Parathyroid adenoma (tissue), 2 donors: ENCODE results near the gene DLG1.

Experiments used
- H2AFZ ChIP-seq: fragments of 300-600 bp; sonication (generic); one replicate; pipeline ENCODE4 v1.7.0; 2017; ENCODE audit warnings: antibody characterized with exemption, mild to moderate bottlenecking
- H3K27ac ChIP-seq: fragments of 300-600 bp; sonication (generic); one replicate; pipeline ENCODE4 v1.7.0; 2017
- H3K27me3 ChIP-seq: fragments of 300-600 bp; sonication (generic); one replicate; pipeline ENCODE4 v1.7.0; 2017; ENCODE audit warnings: low read length; ENCODE audit not compliant: control insufficient read depth, insufficient read depth
- H3K36me3 ChIP-seq: fragments of 300-600 bp; sonication (generic); one replicate; pipeline ENCODE4 v1.7.0; 2017; ENCODE audit warnings: low read length; ENCODE audit not compliant: control insufficient read depth, insufficient read depth
- H3K4me1 ChIP-seq: fragments of 300-600 bp; sonication (generic); one replicate; pipeline ENCODE4 v1.7.0; 2017; ENCODE audit warnings: control low read depth
- H3K4me2 ChIP-seq: fragments of 300-600 bp; sonication (generic); one replicate; pipeline ENCODE4 v1.7.0; 2017; ENCODE audit warnings: low read length
- H3K4me3 ChIP-seq: fragments of 300-600 bp; sonication (generic); one replicate; pipeline ENCODE4 v1.7.0; 2017; ENCODE audit warnings: low read depth, low read length
- H3K79me2 ChIP-seq: fragments of 300-600 bp; sonication (generic); one replicate; pipeline ENCODE4 v1.7.0; 2017; ENCODE audit warnings: control low read depth
- H3K9ac ChIP-seq: fragments of 300-600 bp; sonication (generic); one replicate; pipeline ENCODE4 v1.7.0; 2017; ENCODE audit warnings: mild to moderate bottlenecking
- H3K9me3 ChIP-seq: fragments of 300-600 bp; sonication (generic); one replicate; pipeline ENCODE4 v1.7.0; 2017; ENCODE audit warnings: low read length; ENCODE audit not compliant: control insufficient read depth
- TF ChIP-seq, protein P1 (sequence below): fragments of 300-600 bp; sonication (generic); IDR thresholded peaks from one replicate; pipeline ENCODE4 v1.7.0; 2017; ENCODE audit warnings: antibody characterized with exemption, mild to moderate bottlenecking
- donor health status: primary hyperparathyroidism.

Gene DLG1

DNA sequence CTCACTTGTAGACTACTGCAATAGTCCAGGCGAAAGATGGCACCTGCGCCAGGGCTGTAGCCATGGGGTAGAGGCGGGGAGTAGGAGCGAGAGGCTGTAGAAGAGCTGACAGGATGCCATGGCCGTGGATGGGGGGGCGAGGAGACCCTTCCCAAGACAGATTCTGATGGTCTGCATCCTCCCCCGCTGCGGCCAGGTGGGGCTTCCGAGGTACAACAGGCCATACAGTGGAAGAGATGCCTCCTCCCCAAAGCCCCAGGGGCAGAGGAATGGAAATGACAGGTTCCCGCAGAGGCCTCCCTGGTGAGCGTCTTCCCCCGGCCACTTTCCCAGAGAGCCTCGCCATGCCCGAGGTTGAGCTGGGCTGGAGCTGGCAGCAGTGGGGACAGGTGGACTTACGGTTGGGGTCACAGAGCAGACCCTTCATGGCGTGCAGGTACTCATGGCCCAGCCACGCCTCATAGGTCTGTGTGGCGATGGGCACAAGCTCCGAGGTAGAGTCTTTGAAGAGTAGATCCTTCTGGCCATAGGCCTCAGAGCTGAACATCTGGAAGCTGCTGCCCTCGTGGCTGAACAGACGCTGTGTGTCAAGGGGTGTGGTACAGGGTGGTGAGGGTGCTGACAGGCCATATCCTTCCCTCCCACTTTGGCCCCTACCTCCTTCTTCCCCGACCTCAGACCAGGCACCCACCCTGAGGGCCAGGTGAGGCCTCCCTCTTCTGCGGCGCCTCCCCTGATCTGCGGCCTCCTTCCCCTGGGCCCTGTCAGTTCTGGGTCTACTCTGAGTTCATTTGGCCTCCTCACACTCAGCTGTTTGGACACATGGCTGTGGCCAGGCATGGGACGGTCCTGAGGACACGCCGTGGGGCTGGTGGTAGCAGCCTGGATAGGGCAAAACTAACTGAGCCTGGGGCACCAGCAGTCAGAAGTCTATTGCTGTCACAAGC lies 282.3 kb downstream of the DLG1 start:
- H3K4me2 ChIP-seq: no peak overlapping the region
- no peaks in the 10 kb centered on the region for H3K4me1 ChIP-seq
- H3K27me3 ChIP-seq: no peaks in the 10 kb centered on the region
- no peak overlapping the region for H3K27ac ChIP-seq
- H3K36me3 ChIP-seq: no peaks in the 10 kb centered on the region
- no peak overlapping the region for H2AFZ ChIP-seq
- H3K4me3 ChIP-seq: no peak overlapping the region
- H3K9me3 ChIP-seq: no peaks in the 10 kb centered on the region
- H3K79me2 ChIP-seq: no peaks in the 10 kb centered on the region
- TF ChIP-seq, protein P1, sequence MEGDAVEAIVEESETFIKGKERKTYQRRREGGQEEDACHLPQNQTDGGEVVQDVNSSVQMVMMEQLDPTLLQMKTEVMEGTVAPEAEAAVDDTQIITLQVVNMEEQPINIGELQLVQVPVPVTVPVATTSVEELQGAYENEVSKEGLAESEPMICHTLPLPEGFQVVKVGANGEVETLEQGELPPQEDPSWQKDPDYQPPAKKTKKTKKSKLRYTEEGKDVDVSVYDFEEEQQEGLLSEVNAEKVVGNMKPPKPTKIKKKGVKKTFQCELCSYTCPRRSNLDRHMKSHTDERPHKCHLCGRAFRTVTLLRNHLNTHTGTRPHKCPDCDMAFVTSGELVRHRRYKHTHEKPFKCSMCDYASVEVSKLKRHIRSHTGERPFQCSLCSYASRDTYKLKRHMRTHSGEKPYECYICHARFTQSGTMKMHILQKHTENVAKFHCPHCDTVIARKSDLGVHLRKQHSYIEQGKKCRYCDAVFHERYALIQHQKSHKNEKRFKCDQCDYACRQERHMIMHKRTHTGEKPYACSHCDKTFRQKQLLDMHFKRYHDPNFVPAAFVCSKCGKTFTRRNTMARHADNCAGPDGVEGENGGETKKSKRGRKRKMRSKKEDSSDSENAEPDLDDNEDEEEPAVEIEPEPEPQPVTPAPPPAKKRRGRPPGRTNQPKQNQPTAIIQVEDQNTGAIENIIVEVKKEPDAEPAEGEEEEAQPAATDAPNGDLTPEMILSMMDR: no peak
- no peak overlapping the region for H3K9ac ChIP-seq

DNA sequence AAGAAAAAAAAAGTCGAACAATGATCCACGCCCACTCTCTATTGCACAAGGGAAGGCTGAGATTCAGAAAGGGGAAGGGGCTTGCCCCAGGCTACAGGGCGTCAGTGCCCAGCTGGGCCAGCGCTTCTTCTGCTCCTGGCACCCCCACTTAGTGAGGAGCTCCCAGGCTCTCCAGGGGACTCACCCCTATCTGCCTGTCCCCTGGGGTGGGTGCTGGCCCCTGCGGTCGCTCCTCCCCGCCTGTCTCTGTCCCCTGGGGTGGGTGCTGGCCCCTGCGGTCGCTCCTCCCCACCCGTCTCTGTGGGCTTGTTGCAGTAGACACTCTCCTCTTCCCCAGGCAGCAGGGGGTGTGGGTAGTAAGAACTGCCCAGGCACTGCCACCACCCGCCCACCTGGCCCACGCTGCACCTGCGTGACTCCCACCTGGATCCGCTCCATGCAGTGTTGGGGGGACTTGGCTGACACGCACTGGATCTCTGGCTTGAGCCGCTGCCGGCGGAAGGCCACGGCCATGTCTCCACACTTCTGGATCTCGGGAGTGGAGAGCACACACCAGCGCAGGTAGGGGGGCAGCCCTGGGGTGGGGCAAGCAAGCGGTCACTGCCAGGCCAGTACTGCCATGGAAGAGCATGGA lies 283.4 kb downstream of the DLG1 start:
- no peaks in the 10 kb centered on the region for H3K79me2 ChIP-seq
- H3K4me1 ChIP-seq: no peaks in the 10 kb centered on the region
- no peaks in the 10 kb centered on the region for H3K27me3 ChIP-seq
- no peak overlapping the region for H3K27ac ChIP-seq
- H3K9me3 ChIP-seq: no peaks in the 10 kb centered on the region
- TF ChIP-seq, protein P1: no peak
- H3K4me3 ChIP-seq: no peak overlapping the region
- H2AFZ ChIP-seq: no peak overlapping the region
- H3K9ac ChIP-seq: no peak overlapping the region
- no peak overlapping the region for H3K4me2 ChIP-seq
- H3K36me3 ChIP-seq: no peaks in the 10 kb centered on the region

DNA sequence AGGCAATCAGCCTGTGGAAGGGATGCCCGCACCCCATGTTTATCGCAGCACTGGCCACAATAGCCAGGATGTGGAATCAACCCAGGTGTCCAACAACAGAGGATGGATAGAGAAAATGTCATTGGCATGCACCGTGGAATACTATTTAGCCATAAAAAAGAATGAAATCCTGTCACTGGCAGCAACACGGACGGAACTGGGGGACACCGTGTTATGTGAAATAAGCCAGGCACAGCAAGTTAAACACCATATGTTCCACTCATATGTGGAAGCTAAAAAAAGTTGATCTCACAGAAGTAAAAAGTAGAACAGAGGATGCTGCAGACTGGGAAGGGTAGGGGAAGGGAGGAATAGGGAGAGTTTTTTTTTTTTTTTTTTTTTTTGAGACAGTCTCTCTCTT lies 284.4 kb downstream of the DLG1 start:
- Histone ChIP-seq H3K27me3 (no peaks in the 10 kb centered on the region), H3K9ac (no peak overlapping the region), H3K4me2 (no peak overlapping the region), H3K79me2 (no peaks in the 10 kb centered on the region), H3K27ac (no peak overlapping the region), H3K9me3 (no peaks in the 10 kb centered on the region), H3K36me3 (no peaks in the 10 kb centered on the region), H2AFZ (no peak overlapping the region), H3K4me1 (no peaks in the 10 kb centered on the region), H3K4me3 (no peak overlapping the region)
- TF ChIP-seq, protein P1: no peak

- Histone ChIP-seq H3K79me2 (no peaks in the 10 kb centered on the region), H3K36me3 (no peaks in the 10 kb centered on the region), H3K4me3 (no peak overlapping the region), H3K4me1 (no peaks in the 10 kb centered on the region), H2AFZ (no peak overlapping the region), H3K27me3 (no peaks in the 10 kb centered on the region), H3K4me2 (no peak overlapping the region), H3K27ac (no peak overlapping the region), H3K9me3 (no peaks in the 10 kb centered on the region), H3K9ac (no peak overlapping the region)
- TF ChIP-seq, protein P1: no peak
Measured at GRCh38 chr3:197012540-197012883, 285.9 kb downstream of the DLG1 start.
